GM19455 (cell line): ENCODE data around the gene TAF10.

Experiments
- ATAC-seq: cut with Tn5 transposase; IDR thresholded peaks from one replicate; pipeline ENCODE4 v1.9.1; 2021; ENCODE audit not compliant: unreplicated experiment

TAF10 gene

DNA sequence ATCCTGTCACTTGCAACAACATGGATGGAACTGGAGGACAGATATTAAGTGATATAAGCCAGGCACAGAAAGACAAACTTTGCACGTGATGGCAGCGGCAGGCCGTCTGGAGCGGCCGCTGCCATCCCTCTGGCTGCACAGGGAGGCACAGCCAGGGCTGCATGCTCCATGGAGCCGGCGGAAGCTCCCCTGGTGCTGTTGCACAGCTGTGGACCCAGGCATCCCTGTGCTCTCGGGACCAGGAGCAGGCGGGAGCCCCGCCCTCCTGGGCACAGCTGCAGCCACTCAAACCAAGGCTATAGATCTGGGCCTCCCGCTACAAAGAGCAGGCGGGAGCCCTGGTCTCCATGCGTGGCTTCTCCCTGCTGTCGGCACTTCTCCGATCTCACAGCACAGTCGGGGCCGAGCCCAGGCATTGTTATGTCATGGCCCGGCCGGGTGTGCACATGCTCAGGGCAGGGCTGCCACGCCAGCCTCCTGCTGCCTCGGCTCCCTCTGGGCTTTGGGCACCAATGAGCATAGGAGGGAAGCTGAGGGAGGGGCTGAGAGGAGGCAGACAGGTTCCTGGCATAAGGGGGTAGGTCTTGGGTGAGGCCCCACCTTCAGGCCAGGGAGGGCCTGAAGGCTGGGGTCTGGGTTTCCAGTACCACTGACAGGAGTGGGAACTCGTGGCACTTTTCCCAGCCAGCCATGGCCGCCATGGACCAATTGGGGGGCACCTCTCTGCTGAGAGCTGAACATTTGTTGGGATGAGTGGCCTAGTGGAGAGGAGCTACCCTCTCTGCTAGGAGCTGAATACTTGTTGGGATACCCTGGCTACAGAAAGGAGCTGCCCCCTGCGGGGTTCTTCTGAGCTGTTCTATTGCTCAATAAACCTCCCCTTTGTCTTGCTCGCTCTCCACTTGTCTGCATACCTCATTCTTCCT, 25.3 kb downstream of the TAF10 start:
- ATAC-seq, result no peak

DNA sequence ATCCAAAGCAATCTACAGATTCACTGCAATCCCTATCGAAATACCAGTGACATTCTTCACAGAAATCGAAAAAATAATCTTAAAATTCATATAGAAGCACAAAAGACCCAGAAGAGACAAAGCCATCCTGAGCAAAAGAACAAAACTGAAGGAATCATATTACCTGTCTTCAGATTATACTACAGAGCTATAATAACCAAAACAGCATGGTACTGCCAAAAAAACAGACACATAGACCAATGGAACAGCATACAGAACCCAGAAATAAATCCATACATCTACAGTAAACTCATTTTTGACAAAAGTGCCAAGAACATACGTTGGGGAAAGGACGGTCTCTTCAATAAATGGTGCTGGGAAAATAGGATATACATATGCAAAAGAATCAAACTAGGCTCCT, 27.5 kb downstream of the TAF10 start:
- no peak for ATAC-seq

- ATAC-seq, result no peak
These were observed 28.4 kb downstream of the TAF10 start for GRCh38 chr11:6583584-6583983.

- no peak for ATAC-seq
These were observed 32.3 kb downstream of the TAF10 start for GRCh38 chr11:6579681-6580080.

- no peak for ATAC-seq
These were observed 33.9 kb downstream of the TAF10 start for GRCh38 chr11:6578134-6578533.

DNA sequence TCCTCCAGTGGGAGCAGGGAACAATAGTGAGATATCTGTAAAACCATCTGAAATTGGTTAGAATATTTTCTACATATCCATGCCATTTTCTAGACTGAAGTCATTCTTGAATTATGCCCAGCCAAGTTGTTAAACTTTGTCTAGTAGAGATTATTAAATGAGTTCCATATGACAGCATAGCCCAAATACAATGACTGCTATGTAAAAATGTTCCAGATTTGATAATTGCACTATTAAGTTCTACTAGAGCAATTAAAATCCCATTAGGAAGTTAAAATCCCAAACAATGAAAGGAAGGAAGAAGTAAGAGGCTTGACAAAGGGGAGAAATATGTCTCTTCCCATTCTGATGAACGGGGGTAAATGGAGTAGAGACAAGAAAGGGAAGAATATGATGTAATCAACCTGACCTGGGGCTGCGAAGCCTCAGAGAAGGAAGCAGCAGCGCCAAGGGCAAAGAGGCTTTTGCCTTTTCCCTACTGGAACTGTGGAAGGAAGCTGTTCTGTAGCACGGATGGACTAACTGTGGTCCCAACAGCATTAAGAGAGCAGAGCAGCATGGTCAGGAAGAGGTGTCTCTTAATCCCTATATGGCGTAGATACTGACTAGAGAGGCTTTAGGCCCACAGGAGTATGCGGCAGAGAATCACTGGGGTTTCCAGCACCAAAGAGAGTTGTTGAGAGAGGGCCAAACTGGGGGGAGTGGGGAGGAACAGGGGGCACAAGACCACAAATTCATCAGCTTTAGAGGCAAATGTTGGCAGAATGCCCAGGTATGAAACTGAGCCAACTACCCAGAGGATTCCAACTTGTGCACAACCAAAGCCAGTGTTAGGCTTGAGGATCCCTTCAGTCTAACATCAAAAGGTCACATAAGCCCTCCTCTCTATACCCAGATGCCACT, 35.3 kb downstream of the TAF10 start:
- no peak for ATAC-seq

- ATAC-seq, result no peak
These were observed 37.0 kb downstream of the TAF10 start for GRCh38 chr11:6574816-6575715.

DNA sequence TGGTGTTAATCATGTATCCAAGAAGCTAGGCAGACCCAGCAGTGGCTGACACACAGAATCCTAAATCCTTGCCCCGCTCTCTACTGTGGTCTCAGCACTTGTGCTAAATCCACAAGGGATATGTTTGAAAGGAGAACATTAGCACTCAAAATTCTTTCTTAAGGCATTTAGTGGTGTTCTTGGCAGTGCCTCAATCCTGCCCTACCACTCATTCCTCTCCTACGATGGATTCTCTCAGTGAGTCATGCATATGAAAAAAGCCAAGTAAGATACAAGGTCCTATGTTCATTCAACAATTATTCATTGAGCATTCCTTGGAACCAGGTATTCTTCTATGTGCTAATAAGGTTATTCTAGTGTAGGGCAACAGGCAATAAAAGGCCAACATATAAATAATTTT, 39.8 kb downstream of the TAF10 start:
- no peak for ATAC-seq

GRCh38 chr11:6571434-6572008, 40.5 kb downstream of the TAF10 start:
- ATAC-seq, result no peak

GRCh38 chr11:6570691-6571427, 41.2 kb downstream of the TAF10 start:
- ATAC-seq, result no peak

DNA sequence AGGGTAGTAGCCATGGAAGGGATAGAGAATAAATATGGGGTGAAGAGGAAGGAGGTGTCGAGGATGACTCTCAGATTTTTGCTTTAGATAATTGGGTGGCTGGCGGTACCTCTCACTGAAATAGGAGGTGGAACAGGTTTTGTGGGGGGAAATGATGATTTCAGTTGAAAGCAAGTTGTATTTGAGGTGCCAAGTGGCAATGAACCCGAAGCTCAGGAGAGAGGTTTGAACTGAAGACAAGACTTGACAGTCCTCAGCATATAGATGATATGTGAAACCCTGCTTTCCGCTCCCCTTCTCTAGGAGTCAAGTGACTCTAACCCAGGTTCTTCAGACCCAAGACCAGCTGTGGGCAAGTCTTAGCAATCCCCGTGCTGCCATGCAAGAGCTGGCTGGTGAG, 42.3 kb downstream of the TAF10 start:
- no peak for ATAC-seq

DNA sequence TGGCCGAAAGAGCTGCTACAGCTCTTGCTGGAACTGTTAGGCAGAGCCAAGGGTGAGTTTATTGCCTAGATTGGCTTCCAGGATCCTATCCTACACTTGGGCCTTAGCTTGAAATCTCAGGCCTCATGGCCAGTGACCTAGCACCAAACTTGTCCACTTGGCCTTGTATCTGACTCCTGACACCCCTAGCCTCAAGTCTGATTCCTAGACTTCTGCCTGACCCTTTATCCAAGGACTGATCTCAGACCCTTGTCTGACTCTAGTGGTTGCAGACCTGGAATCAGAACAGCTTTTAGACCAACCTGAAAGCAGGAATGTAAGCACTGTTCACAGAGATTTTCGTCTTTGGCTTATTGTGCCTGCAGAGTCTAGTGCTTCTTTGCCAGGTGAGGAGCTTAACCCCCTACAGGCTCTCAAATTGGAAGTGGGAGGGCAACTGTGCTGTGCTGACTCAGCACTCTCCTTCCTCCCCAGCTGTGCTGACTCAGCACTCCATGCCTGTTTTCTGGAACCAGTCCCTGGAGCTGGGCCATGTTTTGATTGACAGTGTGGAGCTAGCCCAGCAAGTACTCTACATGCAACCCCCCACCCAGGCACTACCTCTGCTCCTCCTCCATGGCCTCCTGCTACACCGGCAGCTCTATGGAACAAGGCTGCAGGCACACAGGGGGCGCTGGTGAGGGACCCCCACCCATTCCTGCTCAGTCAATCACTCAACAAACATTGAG, 43.7 kb downstream of the TAF10 start:
- ATAC-seq, result no peak

DNA sequence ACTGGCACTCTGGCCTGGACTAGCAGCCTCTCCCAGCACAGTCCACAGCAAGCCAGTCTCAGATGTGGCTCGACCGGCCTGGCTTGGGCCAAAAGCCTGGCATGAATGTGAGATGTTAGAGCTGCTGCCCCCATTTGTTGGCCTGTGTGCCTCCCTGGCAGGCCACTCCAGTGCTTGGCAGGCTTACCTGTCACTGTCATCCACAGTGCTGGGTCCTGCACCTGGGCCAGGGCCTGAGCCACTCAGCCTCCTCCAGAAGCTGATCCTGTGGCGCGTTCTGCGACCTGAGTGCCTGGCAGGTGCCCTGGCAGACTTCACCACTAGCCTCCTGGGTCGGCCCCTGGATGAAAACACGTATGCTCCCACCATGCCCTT, 44.7 kb downstream of the TAF10 start:
- ATAC-seq, result no peak

GRCh38 chr11:6566704-6567370, 45.2 kb downstream of the TAF10 start:
- ATAC-seq, result no peak

GRCh38 chr11:6565988-6566703, 45.9 kb downstream of the TAF10 start:
- ATAC-seq, result no peak

DNA sequence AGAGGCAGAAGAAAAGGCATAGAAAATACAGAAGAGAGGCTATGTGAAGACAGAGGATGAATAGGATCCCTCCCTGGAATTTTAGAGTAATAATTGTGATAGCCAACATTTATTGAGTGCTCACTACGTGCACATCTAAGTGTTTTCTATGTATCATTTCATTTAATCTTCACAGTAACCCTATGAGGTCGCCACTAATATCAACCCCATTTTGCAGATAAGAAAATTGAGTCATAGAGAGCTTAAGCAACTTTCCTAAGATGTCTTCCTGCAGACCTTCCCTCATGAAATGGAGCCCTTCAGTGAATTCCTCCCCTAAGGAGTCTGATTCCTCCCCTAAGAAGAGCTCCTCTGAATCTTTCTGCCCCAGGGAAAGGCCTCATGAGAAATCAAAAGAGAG, 46.7 kb downstream of the TAF10 start:
- ATAC-seq, result no peak

GRCh38 chr11:6563667-6564066, 48.3 kb downstream of the TAF10 start:
- ATAC-seq, result no peak

GRCh38 chr11:6563121-6563619, 48.8 kb downstream of the TAF10 start:
- ATAC-seq, result no peak
